ENCODE data around the gene MECP2.

DNA sequence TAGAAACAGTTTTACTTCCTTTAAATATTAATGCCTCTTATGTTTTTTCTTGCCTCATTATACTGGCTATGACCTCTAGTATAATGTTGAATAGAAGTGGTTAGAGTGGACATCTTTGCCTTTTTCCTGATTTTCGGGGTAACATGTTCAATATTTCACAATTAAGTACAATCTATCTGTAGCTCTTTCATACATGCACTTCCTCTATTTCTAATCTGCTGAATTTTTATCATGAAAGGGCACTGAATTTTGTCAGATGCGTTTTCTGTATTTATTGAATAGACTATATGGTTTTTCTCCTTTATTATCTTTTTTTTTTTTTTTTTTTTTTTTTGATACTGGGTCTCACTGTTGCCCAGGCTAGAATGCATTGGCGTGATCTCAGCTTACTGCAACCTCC, 29.0 kb downstream of the MECP2 start:
- TF ChIP-seq, protein P1, sequence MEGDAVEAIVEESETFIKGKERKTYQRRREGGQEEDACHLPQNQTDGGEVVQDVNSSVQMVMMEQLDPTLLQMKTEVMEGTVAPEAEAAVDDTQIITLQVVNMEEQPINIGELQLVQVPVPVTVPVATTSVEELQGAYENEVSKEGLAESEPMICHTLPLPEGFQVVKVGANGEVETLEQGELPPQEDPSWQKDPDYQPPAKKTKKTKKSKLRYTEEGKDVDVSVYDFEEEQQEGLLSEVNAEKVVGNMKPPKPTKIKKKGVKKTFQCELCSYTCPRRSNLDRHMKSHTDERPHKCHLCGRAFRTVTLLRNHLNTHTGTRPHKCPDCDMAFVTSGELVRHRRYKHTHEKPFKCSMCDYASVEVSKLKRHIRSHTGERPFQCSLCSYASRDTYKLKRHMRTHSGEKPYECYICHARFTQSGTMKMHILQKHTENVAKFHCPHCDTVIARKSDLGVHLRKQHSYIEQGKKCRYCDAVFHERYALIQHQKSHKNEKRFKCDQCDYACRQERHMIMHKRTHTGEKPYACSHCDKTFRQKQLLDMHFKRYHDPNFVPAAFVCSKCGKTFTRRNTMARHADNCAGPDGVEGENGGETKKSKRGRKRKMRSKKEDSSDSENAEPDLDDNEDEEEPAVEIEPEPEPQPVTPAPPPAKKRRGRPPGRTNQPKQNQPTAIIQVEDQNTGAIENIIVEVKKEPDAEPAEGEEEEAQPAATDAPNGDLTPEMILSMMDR (IDR thresholded peaks at IDR 0.05; ENCODE audit: insufficient read depth, low read length) = no peak
- no peak for TF ChIP-seq GABPA (IDR thresholded peaks at IDR 0.05; ENCODE audit: low read depth)
